ENCODE measurements around the gene SULT2B1.

DNA sequence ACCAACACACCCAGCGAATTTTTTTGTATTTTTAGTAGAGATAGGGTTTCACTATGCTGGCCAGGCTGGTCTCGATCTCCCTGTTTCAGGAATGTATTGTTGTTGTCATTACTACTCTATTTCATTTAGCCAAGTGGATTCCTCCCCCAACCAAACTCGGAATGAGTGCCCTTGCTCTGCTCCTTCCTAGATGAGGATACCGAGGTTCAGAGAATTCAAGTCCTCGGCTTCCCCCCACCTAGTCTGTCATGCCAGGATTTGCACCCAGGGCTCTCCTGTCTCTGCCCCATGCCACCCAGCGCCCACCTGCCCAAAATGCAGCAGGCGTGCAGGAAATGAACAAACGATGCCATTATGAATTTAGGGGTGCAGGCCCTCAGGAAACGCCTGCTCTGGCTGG, 51.0 kb downstream of the SULT2B1 start:
- no peak for TF ChIP-seq POLR2A (IDR thresholded peaks at IDR 0.05)
- TF ChIP-seq, protein P1, sequence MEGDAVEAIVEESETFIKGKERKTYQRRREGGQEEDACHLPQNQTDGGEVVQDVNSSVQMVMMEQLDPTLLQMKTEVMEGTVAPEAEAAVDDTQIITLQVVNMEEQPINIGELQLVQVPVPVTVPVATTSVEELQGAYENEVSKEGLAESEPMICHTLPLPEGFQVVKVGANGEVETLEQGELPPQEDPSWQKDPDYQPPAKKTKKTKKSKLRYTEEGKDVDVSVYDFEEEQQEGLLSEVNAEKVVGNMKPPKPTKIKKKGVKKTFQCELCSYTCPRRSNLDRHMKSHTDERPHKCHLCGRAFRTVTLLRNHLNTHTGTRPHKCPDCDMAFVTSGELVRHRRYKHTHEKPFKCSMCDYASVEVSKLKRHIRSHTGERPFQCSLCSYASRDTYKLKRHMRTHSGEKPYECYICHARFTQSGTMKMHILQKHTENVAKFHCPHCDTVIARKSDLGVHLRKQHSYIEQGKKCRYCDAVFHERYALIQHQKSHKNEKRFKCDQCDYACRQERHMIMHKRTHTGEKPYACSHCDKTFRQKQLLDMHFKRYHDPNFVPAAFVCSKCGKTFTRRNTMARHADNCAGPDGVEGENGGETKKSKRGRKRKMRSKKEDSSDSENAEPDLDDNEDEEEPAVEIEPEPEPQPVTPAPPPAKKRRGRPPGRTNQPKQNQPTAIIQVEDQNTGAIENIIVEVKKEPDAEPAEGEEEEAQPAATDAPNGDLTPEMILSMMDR (IDR thresholded peaks at IDR 0.05) = no peak

Measured in body of pancreas (tissue), 4 donors.